Measurements from ENCODE around the gene TCP1.

- TF ChIP-seq CTCF (IDR thresholded peaks at IDR 0.05) (no peak), POLR2A (IDR thresholded peaks at IDR 0.05) (no peak)
Observed at GRCh38 chr6:159833997-159834603, 44.7 kb upstream of the TCP1 start.
